Measurements from ENCODE around the gene NPHS1.

Gene NPHS1

GRCh38 chr19:35868172-35868822 lies 16.0 kb upstream of the NPHS1 start, which contains the start of gene APLP1:
Gene APLP1, plus strand, starts transcription at chr19:35868574. Its CDS starts 63 bp downstream, at chr19:35868637.
- Histone ChIP-seq H3K4me2 (ENCODE audit: low read length) (peak within 1 kb of the TSS; percentile 73), H3K27ac (ENCODE audit: low read depth, low read length) (peak within 1 kb of the TSS; percentile 53)

DNA sequence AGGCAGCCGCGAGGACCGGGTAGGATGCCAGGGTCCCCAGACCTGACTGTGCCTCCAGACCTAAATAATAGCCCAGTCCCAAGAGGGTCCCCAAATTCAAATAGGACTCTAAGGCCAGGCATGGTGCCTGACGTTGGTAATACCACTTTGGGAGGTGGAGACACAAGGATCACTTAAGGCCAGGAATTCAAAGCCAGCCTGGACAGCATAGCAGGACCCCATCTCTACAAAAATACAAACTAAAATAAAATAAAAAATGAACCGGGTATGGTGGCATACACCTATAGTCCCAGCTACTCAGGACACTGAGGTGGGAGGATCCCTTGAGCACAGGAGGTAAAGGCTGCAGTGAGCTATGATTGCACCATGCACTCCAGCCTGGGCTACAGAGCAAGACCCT lies 10.7 kb upstream of the NPHS1 start:
- Histone ChIP-seq H3K79me2 (ENCODE audit: control insufficient read depth, low read length) (no peaks in the 10 kb centered on the region), H4K20me1 (ENCODE audit: control insufficient read depth, insufficient read depth, low read depth, low read length) (no peaks in the 10 kb centered on the region), H3K27ac (ENCODE audit: low read depth, low read length) (no peak overlapping the region), H3K27me3 (ENCODE audit: control insufficient read depth, low read length) (0 out of 2 replicates have a peak, but pooled peaks cover 5% of the 10 kb centered on the region), H3K4me3 (ENCODE audit: low read length) (no peak overlapping the region), H3K4me2 (ENCODE audit: low read length) (no peak overlapping the region), H3K36me3 (ENCODE audit: control insufficient read depth, low read length) (no peaks in the 10 kb centered on the region), H3K9me3 (ENCODE audit: control insufficient read depth, insufficient read depth, low read length) (no peaks in the 10 kb centered on the region), H3F3A (ENCODE audit: control insufficient read depth, insufficient read depth) (no peaks in the 10 kb centered on the region), H3K9me2 (replicated peaks; ENCODE audit: control insufficient read depth, low read length) (no peaks in the 10 kb centered on the region), H3K4me1 (ENCODE audit: control insufficient read depth, low read length) (peaks cover 3% of the 10 kb centered on the region)
- no peak for TF ChIP-seq EZH2phosphoT487 (IDR thresholded peaks at IDR 0.05; ENCODE audit: borderline replicate concordance, low read length)
- TF ChIP-seq, protein P1, sequence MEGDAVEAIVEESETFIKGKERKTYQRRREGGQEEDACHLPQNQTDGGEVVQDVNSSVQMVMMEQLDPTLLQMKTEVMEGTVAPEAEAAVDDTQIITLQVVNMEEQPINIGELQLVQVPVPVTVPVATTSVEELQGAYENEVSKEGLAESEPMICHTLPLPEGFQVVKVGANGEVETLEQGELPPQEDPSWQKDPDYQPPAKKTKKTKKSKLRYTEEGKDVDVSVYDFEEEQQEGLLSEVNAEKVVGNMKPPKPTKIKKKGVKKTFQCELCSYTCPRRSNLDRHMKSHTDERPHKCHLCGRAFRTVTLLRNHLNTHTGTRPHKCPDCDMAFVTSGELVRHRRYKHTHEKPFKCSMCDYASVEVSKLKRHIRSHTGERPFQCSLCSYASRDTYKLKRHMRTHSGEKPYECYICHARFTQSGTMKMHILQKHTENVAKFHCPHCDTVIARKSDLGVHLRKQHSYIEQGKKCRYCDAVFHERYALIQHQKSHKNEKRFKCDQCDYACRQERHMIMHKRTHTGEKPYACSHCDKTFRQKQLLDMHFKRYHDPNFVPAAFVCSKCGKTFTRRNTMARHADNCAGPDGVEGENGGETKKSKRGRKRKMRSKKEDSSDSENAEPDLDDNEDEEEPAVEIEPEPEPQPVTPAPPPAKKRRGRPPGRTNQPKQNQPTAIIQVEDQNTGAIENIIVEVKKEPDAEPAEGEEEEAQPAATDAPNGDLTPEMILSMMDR (IDR thresholded peaks at IDR 0.05; ENCODE audit: low read depth, low read length, poor library complexity, severe bottlenecking): no peak

More at GRCh38 chr19:35868172-35868822, 16.0 kb upstream of the NPHS1 start, which contains the start of gene APLP1:
- TF ChIP-seq, protein P1 (IDR thresholded peaks at IDR 0.05; ENCODE audit: low read depth, low read length, poor library complexity, severe bottlenecking): no peak
- TF ChIP-seq EZH2phosphoT487 (IDR thresholded peaks at IDR 0.05; ENCODE audit: borderline replicate concordance, low read length): no peak
- Histone ChIP-seq H3K36me3 (ENCODE audit: control insufficient read depth, low read length) (no peaks in the 10 kb centered on the region), H3K4me1 (ENCODE audit: control insufficient read depth, low read length) (peaks cover 28% of the 10 kb centered on the region), H3F3A (ENCODE audit: control insufficient read depth, insufficient read depth) (no peaks in the 10 kb centered on the region), H3K79me2 (ENCODE audit: control insufficient read depth, low read length) (no peaks in the 10 kb centered on the region), H3K27me3 (ENCODE audit: control insufficient read depth, low read length) (0 out of 2 replicates have a peak, but pooled peaks cover 7% of the 10 kb centered on the region), H3K4me3 (ENCODE audit: low read length) (peak within 1 kb of the TSS; percentile 74), H4K20me1 (ENCODE audit: control insufficient read depth, insufficient read depth, low read depth, low read length) (no peaks in the 10 kb centered on the region), H3K9me3 (ENCODE audit: control insufficient read depth, insufficient read depth, low read length) (no peaks in the 10 kb centered on the region), H3K9me2 (replicated peaks; ENCODE audit: control insufficient read depth, low read length) (no peaks in the 10 kb centered on the region)

GRCh38 chr19:35862528-35862927 lies 10.2 kb upstream of the NPHS1 start:
- Histone ChIP-seq H3K9me2 (replicated peaks; ENCODE audit: control insufficient read depth, low read length) (no peaks in the 10 kb centered on the region), H3K36me3 (ENCODE audit: control insufficient read depth, low read length) (no peaks in the 10 kb centered on the region), H3K27me3 (ENCODE audit: control insufficient read depth, low read length) (0 out of 2 replicates have a peak, but pooled peaks cover under 1% of the 10 kb centered on the region), H3K79me2 (ENCODE audit: control insufficient read depth, low read length) (no peaks in the 10 kb centered on the region), H3K4me2 (ENCODE audit: low read length) (no peak overlapping the region), H3F3A (ENCODE audit: control insufficient read depth, insufficient read depth) (no peaks in the 10 kb centered on the region), H3K4me1 (ENCODE audit: control insufficient read depth, low read length) (peaks cover 3% of the 10 kb centered on the region; the same call in 1 of the 2 replicates), H3K27ac (ENCODE audit: low read depth, low read length) (no peak overlapping the region), H3K4me3 (ENCODE audit: low read length) (no peak overlapping the region), H4K20me1 (ENCODE audit: control insufficient read depth, insufficient read depth, low read depth, low read length) (no peaks in the 10 kb centered on the region), H3K9me3 (ENCODE audit: control insufficient read depth, insufficient read depth, low read length) (no peaks in the 10 kb centered on the region)
- TF ChIP-seq, protein P1 (IDR thresholded peaks at IDR 0.05; ENCODE audit: low read depth, low read length, poor library complexity, severe bottlenecking): no peak
- no peak for TF ChIP-seq EZH2phosphoT487 (IDR thresholded peaks at IDR 0.05; ENCODE audit: borderline replicate concordance, low read length)

All from DOHH2 (cell line).